GM18520 (cell line): ENCODE measurements around the gene CCDC141.

Experiments
- ATAC-seq: cut with Tn5 transposase; IDR thresholded peaks from one replicate; pipeline ENCODE4 v1.9.1; 2021; ENCODE audit not compliant: unreplicated experiment

Gene CCDC141

DNA sequence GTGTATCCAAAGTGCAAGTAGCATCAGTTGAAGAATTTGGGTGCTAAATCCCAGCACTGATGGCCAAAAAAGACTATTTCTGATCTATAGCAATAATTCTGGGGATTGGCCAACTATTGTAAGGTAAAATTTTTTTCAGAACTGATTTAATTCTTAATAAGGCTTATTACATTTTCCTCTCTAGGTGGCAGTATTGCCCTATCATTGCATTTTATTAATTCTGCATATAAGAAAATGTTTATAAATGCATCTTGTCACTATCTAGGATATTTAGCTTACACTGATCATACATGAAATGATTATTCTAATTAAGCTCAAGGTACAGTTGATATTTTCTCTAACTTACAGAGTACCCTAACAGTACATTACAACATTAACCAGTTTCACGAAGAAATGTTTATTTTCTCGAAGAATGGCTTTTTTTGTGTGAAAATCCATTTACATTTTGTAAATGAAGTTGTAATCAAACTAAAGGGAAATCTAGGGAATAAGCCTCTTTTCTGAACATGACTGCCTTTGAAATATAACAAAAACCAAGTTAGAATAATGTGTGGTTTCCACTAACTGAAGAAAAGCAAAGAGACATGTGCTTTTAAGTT, 253.8 kb downstream of the CCDC141 start:
- no peak for ATAC-seq

DNA sequence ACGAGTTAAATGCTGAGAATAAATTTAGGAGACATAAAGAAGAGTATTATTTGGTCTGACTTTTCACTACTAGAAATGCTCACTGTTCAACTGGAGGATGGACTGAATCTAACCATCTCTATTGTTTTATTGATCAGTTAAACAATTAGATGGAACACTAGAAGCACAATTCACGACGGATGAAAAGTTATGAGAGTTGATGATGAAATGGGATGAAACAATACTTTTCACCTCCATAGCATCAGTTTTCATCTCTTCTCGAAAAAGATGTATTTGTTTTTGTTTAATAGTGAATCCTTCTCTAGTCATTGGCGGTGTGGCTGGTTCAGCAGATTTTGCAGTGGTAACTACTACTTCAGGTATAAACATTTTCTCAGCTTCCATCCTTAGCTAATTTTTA, 262.0 kb downstream of the CCDC141 start:
- ATAC-seq, result no peak

DNA sequence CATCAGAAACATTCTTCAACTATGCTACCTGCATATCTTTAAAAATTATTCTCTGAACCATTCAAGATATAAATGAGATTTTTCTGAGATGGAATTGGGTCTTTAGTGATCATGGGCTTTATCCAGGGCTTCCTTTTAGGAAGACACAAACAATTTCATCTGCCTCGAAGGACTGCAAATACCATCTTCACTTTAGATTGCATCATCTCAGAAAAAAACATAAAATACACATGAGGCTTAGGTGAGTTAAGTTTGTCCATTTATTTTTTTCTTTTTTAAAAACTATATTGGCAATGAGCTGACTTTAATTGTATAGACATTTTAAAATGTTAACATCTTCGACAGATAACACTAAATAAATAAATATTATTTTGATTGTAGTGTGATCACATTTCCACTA, 262.8 kb downstream of the CCDC141 start:
- no peak for ATAC-seq

DNA sequence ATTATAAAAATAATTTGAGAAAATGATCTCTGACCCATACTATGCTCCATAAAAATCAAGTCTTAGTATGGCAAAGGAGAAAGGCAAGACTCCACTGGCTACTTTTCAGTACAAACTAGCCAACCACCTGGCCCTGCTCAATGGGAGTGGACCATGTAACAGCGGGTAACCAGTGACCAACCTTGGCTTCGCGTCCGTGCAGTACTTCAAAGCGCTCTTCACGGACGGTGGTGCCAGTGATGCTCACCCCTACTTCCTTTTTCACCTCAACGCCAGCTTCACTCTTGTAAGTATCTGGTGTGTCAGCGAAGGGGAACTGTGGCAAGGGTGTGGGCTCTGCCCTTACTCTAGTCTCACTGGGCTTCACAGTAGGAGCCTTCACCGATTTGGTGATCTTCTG, 266.0 kb downstream of the CCDC141 start:
- no peak for ATAC-seq

DNA sequence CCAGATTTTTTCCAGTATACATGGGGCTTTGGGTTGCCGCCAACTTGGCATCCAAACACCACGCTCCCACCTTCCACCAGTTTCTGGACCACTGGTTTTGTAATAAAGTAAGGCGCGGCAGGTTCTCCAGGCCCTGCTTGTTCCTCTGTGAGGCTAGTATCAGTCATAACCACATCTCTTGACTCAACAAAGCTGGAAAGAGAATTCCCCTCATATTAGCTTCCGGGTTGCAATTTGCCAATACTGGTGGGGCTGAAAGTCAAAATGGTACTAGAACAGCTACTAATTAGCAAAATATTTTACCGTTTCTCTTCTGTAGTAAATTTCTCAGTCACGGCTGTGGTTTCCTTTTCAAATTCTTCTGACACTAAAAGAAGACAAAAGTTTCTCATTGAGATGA, 267.7 kb downstream of the CCDC141 start:
- peak; percentile 52 for ATAC-seq
